T-helper 17 cell (primary cell): Measurements from ENCODE around the gene SYT14. TPM values are rescaled to one million over a fixed set of nuclear protein-coding genes. Genes with fewer than 3 reads are reported as not detected.

Experiments
- ATAC-seq: fragments of 150-1000 bp; cut with Tn5 transposase; 2 replicates; pipeline ENCODE4 v1.10.0; 2021; ENCODE audit warnings: mild to moderate bottlenecking, moderate library complexity
- DNase-seq, 3 donors: peaks; one replicate each; pipeline versions ENCODE4 v3.0.0 to v3.0.0-alpha.2; 2020 to 2021
- H3K9me3 ChIP-seq: one replicate; pipeline ENCODE4 v1.7.0; 2013; ENCODE audit warnings: low read length, mild to moderate bottlenecking; ENCODE audit not compliant: control insufficient read depth, poor library complexity, severe bottlenecking
- H3K27ac Mint-ChIP-seq: one replicate; pipeline ENCODE4 v1.8.0; 2022; ENCODE audit warnings: mild to moderate bottlenecking, moderate library complexity, mixed read lengths
- H3K27me3 Mint-ChIP-seq: one replicate; pipeline ENCODE4 v1.8.0; 2022; ENCODE audit warnings: mixed read lengths
- H3K36me3 Mint-ChIP-seq: one replicate; pipeline ENCODE4 v1.8.0; 2022; ENCODE audit warnings: low read depth, mixed read lengths
- H3K4me1 Mint-ChIP-seq: one replicate; pipeline ENCODE4 v1.8.0; 2022; ENCODE audit warnings: mild to moderate bottlenecking, mixed read lengths
- H3K4me3 Mint-ChIP-seq: one replicate; pipeline ENCODE4 v1.8.0; 2022; ENCODE audit warnings: mild to moderate bottlenecking, moderate library complexity, mixed read lengths
- total RNA-seq, 4 donors: library from RNA in 2 of 4; stranded (reverse) in 2 of 4; gene quantifications; one replicate each; pipeline ENCODE4 v1.2.3 and lab custom pipeline; 2022 to 2026

Gene SYT14
- total RNA-seq, 2 donors from 2014 or later, result not detected

- ATAC-seq (no peak), DNase-seq (no peak)
- no peak overlapping the region for H3K4me3 Mint-ChIP-seq
- H3K27me3 Mint-ChIP-seq, result peaks cover 37% of the 10 kb centered on the region
- no peaks in the 10 kb centered on the region for H3K9me3 ChIP-seq
- H3K4me1 Mint-ChIP-seq, result no peaks in the 10 kb centered on the region
- H3K27ac Mint-ChIP-seq, result no peak overlapping the region
- peaks cover 2% of the 10 kb centered on the region for H3K36me3 Mint-ChIP-seq
These were observed 279.5 kb downstream of the SYT14 start for GRCh38 chr1:210217482-210217881.

- no peaks in the 10 kb centered on the region for H3K4me1 Mint-ChIP-seq
- ATAC-seq (no peak), DNase-seq (no peak)
- H3K27ac Mint-ChIP-seq, result no peak overlapping the region
- peaks cover 2% of the 10 kb centered on the region for H3K36me3 Mint-ChIP-seq
- H3K27me3 Mint-ChIP-seq, result peaks cover 41% of the 10 kb centered on the region
- no peak overlapping the region for H3K4me3 Mint-ChIP-seq
- no peaks in the 10 kb centered on the region for H3K9me3 ChIP-seq
These were observed 280.0 kb downstream of the SYT14 start for GRCh38 chr1:210218047-210218446.

Other genes with a start within 250 kb of the SYT14 start
- gene HSD11B1, start 233.4 kb upstream of the SYT14 start, total RNA-seq, result 1 to 10 TPM; 1.2 to 4.0 TPM
- gene TRAF3IP3, start 182.2 kb upstream of the SYT14 start, total RNA-seq, result 100 to 1,000 TPM; 286 to 288 TPM
- under 1 TPM; 0.42 to 0.50 TPM for gene C1orf74, start 153.7 kb upstream of the SYT14 start, total RNA-seq
- gene IRF6, start 132.1 kb upstream of the SYT14 start, total RNA-seq, result 1 to 10 TPM in 1 of 2 donors, under 1 TPM in 1; 0.20 to 1.1 TPM
- 1 to 10 TPM; 5.9 to 6.3 TPM for gene UTP25, start 110.2 kb upstream of the SYT14 start, total RNA-seq